NCI-H82 treated with DMSO at 0.1 percent for 48 hours (cell line): ENCODE measurements around the gene NTM.

ENCODE experiments used
- DNase-seq: peaks from one replicate; lab custom pipeline; 2025; ENCODE audit not compliant: unreplicated experiment; lab: John Stamatoyannopoulos, UW

NTM gene

DNA sequence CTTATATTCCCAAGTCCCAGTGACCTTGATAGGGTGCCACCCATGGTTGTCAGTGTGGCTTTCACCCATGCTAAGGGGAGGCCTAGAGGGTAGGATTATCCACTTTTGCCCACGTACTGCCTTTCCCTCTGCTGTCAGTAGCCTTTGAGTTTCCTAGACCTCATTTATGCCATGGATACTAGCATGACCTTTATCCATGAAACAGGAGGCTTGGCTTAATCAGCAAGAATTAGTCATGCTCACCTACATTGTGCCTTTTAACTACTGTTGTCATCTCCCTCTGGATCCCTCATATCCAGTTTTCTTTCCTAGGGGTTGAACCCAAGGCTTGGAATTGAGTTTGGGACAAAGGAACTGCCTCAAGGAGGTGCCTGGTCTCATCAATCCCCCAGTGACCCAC, 716.7 kb downstream of the NTM start:
- DNase-seq, result no peak

DNA sequence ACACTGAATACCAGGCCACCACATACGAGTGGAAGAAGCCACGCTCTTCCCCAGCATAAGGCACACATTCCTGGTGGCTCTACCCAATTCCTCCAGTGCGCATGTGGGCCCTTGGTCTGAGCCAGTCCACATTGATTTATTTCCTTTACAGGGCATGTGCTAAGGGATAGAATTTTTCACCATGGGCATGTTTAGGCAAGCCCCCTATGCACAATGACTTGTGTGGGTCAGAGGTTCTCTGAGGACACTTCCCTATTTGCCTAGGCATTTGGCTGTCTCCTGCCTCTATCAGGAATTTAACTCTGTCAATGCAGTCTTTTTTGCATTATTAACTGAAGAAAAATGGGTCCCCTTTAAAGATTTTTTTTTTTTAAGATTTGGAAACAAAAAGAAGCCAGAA, 718.1 kb downstream of the NTM start:
- no peak for DNase-seq

DNA sequence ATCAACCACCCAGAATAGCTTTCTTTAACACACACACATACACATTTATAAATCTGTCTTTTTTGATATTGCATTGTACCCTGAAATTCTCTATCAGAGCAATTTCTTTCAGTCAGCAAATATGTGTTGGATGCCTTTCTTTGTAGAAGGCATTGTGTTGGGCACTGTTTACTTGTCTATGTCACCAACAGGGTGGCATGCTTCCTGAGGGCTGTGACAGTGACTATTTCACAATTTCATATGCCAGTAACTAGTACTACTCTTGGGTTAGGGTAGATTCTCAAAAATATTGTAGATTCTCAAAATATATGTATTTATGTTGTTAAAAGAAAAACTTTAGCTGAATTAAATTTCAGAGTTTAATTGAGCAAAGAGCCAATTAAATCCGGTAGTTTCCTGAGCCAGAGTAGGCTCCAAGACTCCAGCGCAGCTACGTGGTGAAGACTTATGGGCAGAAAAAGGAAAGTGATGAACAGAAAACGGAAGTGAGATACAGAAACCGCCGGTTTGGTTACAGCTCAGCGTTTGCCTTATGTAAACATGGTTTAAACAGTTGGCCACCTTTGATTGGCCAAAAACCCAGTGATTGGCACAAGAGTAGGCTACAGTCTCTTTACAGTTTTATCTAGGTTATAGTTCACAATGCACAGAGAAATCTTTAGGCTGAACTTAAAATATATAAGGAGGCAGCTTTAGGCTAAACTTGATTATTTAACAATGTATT, 723.3 kb downstream of the NTM start:
- no peak for DNase-seq

DNA sequence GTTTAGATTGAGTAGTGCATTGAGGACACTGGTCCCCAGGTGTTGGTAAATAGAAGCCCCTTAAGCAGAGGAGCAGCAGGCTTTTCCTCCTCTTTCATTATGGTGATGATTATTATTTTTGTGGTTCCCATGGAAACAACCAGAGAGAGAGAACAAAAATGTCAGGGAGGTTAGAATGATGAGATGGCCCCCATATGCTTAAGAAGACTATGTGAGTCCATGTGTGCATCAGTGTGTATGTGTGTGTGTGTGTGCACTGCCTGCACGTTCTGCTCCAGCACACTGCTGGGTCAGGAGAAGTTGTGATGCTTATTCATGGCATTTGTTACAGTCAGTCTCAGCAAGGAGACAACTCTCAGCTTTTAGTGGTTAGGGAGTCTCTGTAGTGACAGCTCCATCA, 724.2 kb downstream of the NTM start:
- no peak for DNase-seq

DNA sequence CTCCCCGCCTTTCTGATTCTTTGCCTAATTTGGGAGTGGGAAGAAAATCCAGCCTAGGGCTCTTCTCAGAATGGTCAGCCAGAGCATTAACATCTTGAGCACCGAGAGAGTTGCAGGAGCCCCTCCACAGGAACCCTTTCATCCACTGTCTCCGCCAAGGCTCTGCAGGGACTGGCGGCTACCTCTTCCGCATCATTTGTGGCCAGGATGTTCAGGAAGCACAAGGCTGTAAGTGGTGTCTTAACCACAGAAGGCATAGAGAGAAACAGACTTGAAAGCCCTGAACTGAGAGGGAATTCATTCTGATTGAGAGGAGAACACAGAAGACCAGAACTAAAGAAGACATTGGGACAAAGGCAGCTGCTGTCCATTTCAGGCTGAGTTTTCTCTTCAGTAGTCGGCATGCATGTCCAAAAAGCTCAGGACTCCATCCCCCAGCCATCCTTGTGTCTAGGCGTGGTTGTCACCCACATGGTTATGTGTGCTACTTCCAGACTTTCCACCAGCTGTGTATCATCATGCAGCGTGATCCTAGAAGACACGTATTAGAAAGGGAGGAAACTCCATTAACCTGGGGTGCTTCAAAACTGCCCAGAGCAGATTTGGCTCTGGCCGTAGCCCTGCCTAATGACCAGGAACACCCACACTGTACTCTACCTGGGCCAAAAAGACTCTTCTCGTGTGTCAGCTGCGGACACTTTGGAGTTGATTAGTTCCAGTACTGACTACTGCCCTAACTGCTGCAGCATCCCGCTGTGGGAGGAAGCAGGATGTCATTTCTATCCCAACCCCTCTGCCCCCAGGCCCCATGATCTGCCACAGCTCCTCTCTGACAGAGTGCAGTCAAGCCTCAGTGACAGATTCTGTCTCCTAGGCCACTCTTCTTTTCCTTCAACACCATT, 725.1 kb downstream of the NTM start:
- no peak for DNase-seq

DNA sequence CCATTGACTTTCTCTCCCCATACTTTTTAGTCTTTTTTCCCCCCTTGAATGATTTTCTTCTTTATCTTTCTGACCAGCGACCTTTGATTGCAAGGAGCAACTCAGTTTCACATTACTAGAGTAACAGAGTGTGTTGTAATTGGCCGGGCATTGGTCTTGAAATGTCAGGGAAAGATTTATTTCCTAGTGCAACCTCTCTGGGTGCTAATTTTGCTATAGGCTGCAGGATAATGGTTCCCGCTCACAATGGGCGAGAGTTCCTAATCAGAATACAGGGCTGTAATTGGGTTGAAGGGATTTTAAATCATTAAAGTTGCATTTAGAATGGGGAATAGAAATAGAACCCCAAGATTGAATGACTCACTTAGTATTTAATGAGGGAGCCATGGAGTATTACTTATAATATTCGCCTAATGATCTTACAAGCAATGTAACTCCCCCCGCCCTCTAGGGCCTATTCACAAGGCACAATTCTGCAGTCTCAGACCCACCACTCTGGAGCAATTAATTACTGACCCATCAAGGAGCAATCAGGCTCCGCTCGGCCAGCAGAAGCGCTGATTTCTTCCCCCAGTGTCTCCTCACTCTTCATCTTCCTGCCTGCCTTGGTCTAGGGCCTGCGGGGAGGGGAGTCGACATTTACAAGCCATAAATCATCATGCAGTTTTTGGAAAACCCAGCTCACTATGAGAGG, 725.9 kb downstream of the NTM start:
- no peak for DNase-seq

DNA sequence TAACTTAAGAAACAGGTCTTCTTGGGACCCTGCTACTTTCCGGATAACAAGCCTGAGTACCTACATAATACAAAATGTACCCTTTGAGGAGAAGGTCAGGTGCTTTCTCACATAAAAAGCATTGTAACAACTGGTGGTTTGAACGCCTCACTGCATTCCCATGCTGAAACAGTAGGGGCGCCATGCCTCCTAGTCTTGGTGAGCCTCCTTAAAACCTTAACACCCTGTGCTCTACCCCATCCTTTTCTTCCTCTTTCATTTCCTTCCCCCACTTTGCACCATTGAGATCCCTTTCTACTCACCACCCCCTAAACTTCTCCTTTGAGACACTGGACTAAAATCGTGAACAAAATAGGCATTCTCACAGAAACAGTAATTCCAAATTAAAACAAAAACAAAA, 729.3 kb downstream of the NTM start:
- no peak for DNase-seq

DNA sequence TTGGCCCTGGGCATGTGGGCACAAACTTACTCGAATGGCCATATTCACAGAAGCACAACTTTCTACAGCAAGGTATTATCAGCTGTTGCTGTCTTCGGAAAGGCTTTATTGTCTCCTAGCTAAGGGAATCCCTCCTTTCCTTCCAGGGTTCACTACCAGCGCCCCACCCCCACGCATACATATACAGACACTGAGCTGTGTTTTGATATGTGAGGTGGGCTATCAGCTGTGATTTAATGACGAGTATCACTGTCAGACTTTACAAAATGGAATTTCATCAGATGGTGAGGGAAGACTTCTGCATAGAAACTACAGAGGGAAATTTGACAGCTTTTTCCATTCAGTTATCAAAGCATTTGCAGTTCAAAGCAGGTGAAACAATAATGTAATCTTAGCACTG, 730.2 kb downstream of the NTM start:
- DNase-seq, result no peak

DNA sequence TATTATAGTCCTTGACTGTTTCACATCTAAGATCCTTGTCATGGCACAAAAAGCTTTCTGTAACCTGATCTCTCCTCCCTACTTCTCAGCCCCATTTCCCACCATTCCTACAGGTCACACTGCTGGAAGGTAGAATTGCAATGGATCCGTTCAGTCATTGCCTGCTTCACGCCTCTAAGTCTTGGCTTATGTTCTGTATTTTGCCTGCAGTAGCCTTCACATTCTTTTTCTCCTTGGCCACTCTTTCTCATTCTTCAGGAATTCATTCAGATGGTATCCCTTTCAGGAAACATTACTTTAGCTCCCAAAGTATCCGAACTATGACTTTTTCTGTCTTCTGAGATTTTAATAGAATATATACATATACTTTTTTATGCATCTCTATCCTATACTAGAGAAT, 731.5 kb downstream of the NTM start:
- DNase-seq, result no peak

DNA sequence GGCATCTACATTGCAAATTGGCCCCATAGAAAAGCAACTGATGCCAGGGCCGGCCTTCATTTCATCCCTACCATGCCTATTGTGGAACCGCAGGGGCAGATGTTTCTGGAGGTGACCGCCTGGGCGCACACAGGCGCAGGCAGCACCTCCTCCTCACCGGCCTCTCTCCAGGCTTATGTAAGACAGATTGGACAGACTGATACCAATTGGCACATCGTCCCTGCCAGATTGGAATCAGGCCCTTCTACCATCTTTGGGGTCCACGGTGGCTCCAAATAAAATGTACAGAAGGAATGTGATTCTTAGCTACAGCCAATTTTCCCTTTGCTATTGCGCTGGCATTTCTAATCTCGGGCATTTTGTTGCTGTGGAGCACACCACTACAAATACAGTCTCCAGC, 732.6 kb downstream of the NTM start:
- no peak for DNase-seq

DNA sequence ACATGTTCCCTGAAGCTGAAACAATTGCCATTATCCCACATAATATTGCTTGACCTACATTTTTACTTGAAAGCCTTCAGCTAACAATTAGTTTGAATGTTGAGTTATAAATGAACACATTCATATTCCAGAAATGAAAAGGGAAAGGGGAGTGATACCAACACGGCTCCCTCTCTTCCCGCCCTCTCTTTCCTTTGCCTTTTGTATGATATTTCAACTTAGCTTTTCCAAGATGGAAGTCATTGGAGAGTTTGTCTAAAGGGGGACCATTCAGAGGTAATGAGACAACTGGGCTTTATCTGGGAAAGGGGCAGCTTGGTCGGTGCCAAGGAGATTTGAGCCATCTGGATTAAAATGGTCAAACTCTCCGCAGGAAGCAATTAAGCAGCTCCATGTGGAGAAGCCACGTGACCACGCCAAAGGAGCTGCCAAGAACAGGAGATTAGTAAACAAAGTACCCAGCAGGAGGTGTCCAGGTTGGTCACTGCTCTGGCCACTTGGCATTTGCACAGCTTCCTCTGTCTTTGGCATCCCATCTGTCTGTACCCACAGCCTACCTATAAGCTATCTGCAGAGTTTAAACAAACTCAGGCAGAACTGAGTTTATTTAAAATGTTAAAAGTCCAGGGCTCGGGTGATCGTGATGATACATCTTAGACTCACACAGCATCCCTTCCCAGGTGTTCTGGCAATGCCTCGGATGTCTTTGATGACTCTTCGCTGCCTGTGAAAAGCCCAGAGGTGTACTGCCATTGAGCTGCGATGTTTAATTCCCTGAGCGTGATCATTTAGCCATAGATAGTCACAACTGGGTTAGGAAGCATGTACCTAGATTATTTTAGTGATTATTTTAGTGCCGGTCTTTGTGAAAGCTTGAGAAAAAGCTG, 735.9 kb downstream of the NTM start:
- no peak for DNase-seq

DNA sequence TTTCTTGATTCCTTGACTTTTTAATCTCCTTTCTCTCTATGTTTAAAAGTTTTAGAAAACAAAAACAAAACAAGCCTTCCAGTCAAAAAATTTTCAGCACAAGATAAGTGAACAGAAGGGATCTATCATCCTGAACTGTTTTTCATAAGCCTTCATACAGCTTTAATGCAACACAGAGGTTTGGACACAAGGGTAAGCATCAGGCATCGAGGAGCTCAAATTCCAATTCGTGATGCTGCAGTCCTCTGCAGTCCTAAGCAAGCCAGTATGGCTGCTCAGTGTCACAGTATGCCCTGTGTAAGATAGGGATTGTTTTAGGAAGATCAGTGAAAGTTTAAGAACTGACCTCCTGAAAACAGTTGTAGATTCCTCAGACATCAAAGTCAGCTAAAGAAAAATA, 740.9 kb downstream of the NTM start:
- DNase-seq, result no peak

DNA sequence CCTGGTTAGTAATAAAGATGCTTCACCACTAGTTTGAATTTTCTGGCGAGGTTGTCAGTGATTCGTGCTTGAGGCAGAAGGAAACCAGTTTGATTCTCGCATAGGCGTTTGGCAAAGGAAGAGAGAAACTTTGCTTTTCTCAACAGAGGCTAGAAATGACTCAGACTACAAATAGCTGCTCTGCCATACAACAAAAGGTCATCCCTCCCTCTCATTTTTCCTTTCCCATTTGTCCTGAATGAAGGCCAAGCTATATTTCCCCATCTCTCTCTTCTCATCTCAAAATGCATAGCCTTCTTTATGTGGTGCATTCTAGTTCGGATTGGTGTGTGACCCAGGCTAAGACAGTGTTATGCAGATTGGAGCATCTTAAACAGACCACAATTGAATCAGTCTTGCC, 741.4 kb downstream of the NTM start:
- no peak for DNase-seq

DNA sequence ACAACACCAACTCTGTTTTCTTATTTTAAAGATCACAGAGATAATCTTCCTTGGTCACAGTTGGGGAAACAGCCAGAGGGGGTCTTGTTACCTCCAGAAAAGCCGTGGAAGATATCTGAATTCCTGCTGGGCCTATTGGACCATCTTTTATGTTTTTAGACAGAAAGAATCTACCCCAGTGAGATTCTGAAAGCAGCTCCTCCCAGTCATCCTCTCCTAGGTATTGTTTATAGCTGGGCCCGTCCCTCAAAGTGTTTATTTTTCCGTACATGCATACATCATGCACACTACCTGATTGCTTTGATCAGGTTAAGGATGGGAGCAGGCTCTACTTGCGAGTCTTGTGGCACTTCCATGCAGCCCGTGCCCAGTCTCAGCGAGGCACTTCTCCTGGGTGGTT, 742.4 kb downstream of the NTM start:
- DNase-seq, result no peak

DNA sequence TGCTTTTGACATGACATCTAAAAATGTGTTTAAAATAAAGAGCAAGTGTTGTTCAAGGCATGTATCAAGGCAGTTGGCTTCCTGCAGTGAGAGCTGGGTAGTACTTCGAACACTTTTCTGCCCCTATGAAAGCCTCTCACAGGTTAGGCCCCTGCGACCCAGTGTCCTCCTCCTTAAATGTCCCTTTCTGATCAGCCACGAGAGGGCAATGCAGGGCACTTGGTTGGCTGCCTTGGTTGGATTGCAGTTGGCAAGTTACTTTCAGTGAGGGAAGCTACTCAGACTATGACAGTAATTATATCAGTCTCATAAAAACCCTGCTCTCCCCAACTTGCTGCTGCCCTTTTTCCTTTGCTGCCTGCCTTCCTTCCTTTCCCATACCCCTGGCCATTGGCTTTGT, 743.8 kb downstream of the NTM start:
- no peak for DNase-seq

DNA sequence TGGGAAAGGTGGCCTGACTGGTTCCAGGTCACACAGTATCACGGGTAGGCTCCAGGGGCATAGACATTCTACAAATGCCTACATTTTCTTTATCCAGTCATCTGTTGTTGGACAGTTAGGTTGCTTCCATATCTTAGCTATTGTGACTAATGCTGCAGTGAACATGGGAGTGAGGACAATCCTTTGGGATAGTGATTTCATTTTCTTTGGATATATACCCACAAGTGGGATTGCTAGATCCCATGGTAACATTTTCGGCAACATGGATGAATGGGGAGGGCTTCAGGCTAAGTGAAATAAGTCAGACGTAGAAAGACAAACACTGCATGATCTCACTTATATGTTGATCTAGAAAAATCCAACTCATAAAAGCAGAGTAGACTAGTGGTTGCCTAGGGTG, 744.3 kb downstream of the NTM start:
- DNase-seq, result no peak

DNA sequence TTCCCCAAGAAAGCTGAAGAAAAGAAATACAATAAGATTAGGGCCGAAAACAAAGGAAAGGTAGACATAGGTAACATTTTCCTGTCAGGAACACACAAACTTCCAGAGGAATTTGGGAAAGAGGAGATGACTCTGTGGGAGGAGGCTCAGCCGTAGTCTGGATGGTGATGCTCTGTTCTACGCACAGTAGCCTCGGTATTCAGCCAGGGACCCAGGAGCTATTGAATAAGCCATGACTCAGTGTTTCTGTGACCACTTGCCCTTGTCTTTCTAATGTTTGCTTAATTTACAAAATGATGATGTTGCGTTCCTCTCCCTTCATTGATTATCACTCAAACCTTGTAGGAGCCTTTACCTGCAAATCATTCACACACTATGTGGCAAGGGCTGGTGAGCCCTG, 745.0 kb downstream of the NTM start:
- no peak for DNase-seq

DNA sequence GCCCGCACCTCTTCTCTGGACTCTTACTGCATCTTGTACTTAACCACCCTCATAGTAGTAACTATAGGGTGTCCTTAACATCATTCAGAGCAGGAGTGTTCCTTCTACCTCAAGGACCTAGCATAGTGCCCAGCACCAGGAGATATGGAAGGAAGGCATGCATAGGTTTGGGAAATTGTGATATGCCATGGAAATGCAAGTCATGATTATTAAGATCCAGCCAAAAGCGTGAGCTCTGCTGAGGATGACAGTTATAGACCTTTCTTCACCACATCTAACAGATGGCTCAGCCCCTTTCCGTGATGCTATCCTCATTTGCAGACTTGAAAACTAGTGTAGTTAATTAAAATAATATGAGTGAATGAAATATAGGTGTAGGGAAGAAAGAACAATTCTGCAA, 746.1 kb downstream of the NTM start:
- no peak for DNase-seq

DNA sequence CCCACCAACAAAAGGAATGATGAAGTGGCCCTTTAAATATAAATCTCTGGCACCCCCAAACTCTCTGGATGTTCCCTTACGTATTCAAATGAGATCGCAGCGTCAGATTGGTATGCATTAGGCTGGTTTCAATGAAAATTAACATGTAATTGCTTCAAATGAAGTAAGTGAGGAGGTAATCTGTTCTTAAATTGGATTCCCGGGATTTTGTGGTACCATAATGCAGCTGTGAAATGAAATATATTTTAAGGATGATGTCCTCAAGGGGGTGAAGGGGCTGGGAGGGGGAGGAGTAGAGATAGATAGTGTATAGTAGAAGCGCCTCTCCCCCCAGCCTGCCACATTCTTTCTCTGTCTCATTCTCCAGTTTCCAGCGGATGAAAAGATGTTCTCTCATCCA, 748.2 kb downstream of the NTM start:
- no peak for DNase-seq

DNA sequence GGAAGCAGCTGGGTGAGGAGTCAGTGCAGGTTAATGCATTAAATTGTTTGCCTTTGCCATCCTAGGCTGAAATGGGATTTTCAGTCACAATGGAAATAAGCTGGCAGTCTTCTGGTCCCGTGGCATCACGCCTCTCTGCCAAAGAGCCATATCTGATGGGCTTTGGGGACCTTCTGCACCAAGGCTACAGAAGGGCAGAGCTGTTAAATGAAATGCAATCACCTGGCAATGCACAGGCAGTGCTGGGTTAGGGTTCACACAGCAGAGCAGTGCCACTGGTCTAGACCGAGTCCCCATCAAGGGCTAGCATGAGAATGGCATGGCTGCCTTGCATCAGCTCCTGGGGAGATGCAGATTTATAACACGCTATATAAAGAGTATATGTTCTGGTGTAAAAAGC, 749.2 kb downstream of the NTM start:
- no peak for DNase-seq

DNA sequence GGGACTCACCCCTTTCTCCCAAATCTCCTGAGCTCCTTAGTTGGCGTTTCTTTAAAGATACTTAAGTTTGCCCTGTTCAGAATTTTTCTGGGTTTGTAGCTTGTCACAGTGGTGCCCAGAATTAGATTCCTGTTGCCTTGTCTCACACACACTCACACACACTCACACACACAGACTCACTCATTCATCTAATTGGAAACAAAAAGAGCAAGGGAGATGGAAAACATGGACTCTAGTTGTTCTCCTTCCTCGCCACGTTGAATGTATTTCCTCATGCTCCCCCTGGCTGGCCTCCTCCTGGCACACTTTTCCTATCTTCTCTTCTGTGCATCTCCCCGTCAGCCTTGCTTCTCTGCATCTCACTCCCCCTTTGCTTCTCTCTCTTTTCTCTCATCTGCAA, 752.3 kb downstream of the NTM start:
- DNase-seq, result no peak
